NT2/D1 (cell line): Measurements from ENCODE around the gene CAMTA1.

ENCODE experiments used
- SUZ12 ChIP-seq: IDR thresholded peaks from 2 replicates; pipeline ENCODE4 v1.6.1; 2011; ENCODE audit not compliant: insufficient read length, insufficient read depth; ENCODE audit errors: extremely low read depth
- YY1 ChIP-seq: IDR thresholded peaks from 2 replicates; pipeline ENCODE4 v1.6.1; 2011; ENCODE audit not compliant: insufficient read length, insufficient read depth
- ZNF274 ChIP-seq: IDR thresholded peaks from 2 replicates; pipeline ENCODE4 v1.6.1; 2011; ENCODE audit warnings: mild to moderate bottlenecking, low read depth, low read length

GRCh38 chr1:7664893-7665250 is 879.6 kb downstream of the CAMTA1 start:
- no peak for TF ChIP-seq YY1
- TF ChIP-seq ZNF274, result no peak
- no peak for TF ChIP-seq SUZ12
